ENCODE data around the gene TSHR. TPM values are rescaled to one million over a fixed set of nuclear protein-coding genes. Genes with fewer than 3 reads are reported as not detected.

TSHR gene
- total and polyA plus RNA-seq, 2 donors (not counting 3 experiments of a cell fraction or from before 2014, with no cell fraction given) = not detected

GRCh38 chr14:80948291-80948690, 7.1 kb upstream of the TSHR start:
- no peak for DNase-seq (ENCODE audit: low read depth, low spot score)
- no peak overlapping the region for H3K4me2 ChIP-seq (ENCODE audit: insufficient read depth, low read length)
- no peak overlapping the region for H3K27ac ChIP-seq (ENCODE audit: insufficient read depth, low read depth, low read length)
- ChIA-PET POLR2A (no interaction called here), CTCF (no interaction called here)
- peaks cover 12 to 35% of the 10 kb centered on the region in 2 experiments for H3K27me3 ChIP-seq (ENCODE audit: control insufficient read depth in 2 of 2, insufficient read depth in 2 of 2, low read length in 2 of 2)
- no peaks in the 10 kb centered on the region for H4K20me1 ChIP-seq (replicated peaks; ENCODE audit: control insufficient read depth, extremely low read depth, insufficient read depth, low read length)
- no peaks in the 10 kb centered on the region for H3K4me1 ChIP-seq (ENCODE audit: control insufficient read depth, extremely low read depth, insufficient read depth, low read length)
- H3K36me3 ChIP-seq (ENCODE audit: control insufficient read depth in 2 of 2, extremely low read depth in 1 of 2, insufficient read depth in 2 of 2, low read length in 2 of 2) = no peaks in the 10 kb centered on the region
- intact Hi-C loops (cut with micrococcal nuclease) = no loop called here
- no peak for FAIRE-seq
- no peaks in the 10 kb centered on the region for H3K9me1 ChIP-seq (replicated peaks; ENCODE audit: control insufficient read depth, extremely low read depth, insufficient read depth, low read length)
- H3K9me3 ChIP-seq (replicated peaks; ENCODE audit: control insufficient read depth, insufficient read depth, low read length) = no peaks in the 10 kb centered on the region
- TF ChIP-seq EZH2 (IDR thresholded peaks at IDR 0.05; ENCODE audit: borderline replicate concordance, low read depth, low read length, severe bottlenecking) = no peak
- TF ChIP-seq MYC (IDR thresholded peaks at IDR 0.05; ENCODE audit: low read depth, low read length) = no peak
- no peak for TF ChIP-seq CTCF (IDR thresholded peaks at IDR 0.05; ENCODE audit: extremely low read depth in 1 of 2, insufficient read depth in 1 of 2, low read depth in 1 of 2, low read length in 2 of 2)
- no peak for TF ChIP-seq GATA2 (IDR thresholded peaks at IDR 0.05; ENCODE audit: insufficient read depth, insufficient read length, low read depth, low read length)
- TF ChIP-seq POLR2A (IDR thresholded peaks at IDR 0.05; ENCODE audit: low read depth, low read length) = no peak
- TF ChIP-seq MAX (IDR thresholded peaks at IDR 0.05; ENCODE audit: insufficient read depth, insufficient read length) = no peak
- no peak for TF ChIP-seq POLR2AphosphoS5 (IDR thresholded peaks at IDR 0.05; ENCODE audit: insufficient read depth, low read depth, low read length)
- TF ChIP-seq JUN (IDR thresholded peaks at IDR 0.05; ENCODE audit: borderline replicate concordance, insufficient read depth, insufficient read length, low read depth) = no peak
- no peak for TF ChIP-seq FOS (IDR thresholded peaks at IDR 0.05; ENCODE audit: borderline replicate concordance, insufficient read depth, low read length)
- H2AFZ ChIP-seq (ENCODE audit: low read depth, low read length) = no peak overlapping the region
- H3K9ac ChIP-seq (replicated peaks; ENCODE audit: extremely low read depth, insufficient read depth, low read length) = no peak overlapping the region
- dilution Hi-C loops (cut with MboI; ENCODE audit: extremely low pct_ligation_motif_present, low sequenced_read_pairs) = no loop called here
- BruUV-seq (replicated peaks) = no TSS peak
- H3K79me2 ChIP-seq (ENCODE audit: control insufficient read depth, insufficient read depth, low read length) = no peaks in the 10 kb centered on the region
- H3K4me3 ChIP-seq (replicated peaks in 1 of 3; ENCODE audit: insufficient read depth in 1 of 3, low read depth in 1 of 3, low read length in 3 of 3) = no peak overlapping the region
